Stimulated activated CD8-positive, alpha-beta memory T cell treated with anti-CD3 and anti-CD28 coated beads, Interleukin-4, amount 100 ng/mL, for 4 hours (primary cell): ENCODE results near the gene SPAG6.

Source experiments
- DNase-seq, 2 donors: peaks; one replicate each; pipeline ENCODE4 v3.0.0-alpha.2; 2020; ENCODE audit warnings: low read depth in 2 of 2, low spot score in 1 of 2

Gene SPAG6

DNA sequence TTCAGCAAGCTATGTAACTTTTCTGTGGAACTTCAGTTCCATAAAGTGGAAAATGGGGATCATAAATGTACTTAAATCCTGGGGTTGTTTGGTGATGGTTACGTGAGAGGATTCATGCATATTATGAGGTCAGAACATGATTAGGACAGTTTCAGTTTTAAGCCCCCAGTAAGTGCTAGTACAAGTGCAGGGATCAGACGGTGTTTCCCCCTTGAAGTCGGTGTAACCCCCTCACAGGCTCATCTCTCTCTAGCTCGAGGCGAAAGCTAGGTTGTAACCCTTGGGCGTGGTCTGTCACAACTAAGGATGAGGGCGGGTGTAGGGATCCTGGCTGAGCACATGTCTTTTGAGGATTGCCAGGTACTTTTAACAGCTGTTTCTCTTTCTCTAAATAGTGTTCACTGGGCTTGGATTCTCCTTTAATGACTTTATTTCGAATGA, 84.7 kb downstream of the SPAG6 start:
- DNase-seq, result no peak

DNA sequence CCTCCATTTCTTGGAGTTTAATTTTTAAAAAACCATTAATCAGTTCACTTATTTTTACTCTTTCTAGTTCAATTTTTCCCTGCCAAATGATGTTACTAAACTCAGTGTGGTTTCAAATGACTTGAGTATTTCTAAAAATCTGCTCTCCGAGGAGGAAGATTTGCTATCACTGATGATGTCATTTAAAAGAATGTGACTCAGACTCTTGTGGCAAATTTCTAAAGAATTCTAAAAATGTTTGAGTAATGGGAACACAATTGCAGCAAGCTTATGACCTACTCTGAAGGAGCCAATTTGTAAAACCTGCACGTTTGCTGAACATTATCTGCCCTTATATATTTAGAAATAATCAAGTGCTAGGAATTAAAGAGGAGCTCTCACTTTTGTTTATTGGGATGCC, 88.6 kb downstream of the SPAG6 start:
- DNase-seq, result no peak

DNA sequence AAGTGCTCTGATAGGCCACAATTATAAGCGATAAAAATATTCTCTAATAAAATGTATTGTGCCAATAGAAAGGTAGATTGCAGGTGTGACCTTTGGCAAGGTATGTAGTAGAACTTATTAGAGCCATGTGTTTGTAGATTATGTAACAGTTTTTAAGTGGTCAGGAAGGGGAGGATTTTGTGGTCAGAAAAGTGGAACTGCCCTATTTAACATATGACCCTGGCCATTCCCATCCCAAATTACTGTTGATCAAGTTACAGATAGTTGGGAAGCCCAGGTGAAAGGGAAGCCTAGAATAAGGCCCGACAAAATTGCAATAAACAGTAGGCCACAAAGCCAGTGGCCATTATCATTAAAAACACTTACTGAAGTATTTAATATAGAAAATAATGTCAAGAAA, 89.2 kb downstream of the SPAG6 start:
- no peak for DNase-seq

DNA sequence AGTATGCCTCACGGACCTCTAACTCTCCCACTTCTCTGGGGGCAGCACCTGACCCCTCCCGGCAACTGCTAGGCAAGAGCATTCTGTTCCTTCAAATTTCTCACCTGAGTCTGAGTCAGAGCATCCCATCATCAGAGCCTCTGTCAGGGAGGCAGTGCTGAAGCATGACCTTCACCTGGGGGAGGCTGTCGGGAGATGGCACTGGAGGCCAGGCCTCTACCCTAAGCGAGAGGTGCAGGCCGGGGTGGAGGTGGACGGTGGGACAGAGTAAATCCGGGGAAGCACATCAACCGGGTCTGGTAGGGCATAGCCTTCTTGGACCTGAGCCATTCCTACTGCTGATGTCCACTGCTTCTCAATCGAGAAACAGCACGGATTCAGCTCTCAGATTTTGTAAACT, 90.4 kb downstream of the SPAG6 start:
- no peak for DNase-seq

DNA sequence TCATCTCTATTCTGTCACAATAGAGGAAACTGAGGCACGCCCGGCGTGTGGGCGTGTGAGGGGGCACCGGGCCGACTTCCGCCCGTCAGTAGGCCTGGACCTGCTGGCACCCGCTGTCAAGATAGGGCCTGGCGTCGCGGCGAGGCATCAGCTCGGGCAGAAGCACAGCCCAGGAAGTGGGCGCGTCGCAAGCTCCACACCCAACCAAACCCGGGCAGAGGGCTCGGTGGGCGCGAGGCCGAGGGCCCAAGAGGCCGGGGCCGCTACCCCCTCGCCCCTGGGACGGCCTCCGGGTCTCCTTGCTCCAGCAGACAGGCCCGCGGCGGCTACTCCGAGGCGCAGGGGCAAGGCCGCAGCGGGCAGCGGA, 91.2 kb downstream of the SPAG6 start:
- DNase-seq, result peak in 1 of 2 donors; percentile 32

DNA sequence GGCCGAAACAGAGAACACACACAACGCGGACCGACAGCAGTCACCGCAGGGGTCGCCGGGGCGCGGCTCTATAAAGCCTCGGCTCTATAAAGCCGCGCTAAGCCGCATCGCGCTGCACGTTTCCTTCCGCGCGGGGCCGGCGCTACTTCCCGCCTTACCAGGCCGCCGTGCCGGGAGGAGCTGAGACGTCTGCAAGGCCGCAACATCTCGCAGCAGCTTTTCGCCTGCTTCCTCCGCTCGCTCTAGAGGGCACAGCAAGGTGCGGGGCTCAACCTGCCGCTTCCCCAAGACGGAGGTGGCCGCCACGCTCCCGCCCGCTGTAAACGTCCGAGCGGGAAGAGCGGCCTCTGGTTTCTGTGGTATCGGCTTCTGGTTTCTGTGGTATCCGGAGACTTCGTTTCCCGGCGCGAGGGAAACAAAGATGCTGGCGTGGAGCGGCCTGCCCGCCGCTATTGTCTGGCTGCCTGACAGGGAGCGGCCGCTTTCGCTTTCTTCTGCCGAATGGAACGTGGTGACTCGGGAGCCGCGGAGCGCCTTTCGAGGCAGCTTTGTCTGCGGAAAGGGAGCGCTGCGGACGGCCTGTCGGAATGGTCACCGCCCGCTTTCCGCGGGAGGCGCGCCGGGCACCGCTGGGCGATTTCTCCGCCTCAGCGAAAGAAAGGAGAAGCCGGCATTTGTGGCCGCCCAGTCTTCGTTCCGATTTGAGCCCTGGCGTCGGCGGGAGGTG, 91.8 kb downstream of the SPAG6 start:
- peak; percentile 71 to 83 for DNase-seq

DNA sequence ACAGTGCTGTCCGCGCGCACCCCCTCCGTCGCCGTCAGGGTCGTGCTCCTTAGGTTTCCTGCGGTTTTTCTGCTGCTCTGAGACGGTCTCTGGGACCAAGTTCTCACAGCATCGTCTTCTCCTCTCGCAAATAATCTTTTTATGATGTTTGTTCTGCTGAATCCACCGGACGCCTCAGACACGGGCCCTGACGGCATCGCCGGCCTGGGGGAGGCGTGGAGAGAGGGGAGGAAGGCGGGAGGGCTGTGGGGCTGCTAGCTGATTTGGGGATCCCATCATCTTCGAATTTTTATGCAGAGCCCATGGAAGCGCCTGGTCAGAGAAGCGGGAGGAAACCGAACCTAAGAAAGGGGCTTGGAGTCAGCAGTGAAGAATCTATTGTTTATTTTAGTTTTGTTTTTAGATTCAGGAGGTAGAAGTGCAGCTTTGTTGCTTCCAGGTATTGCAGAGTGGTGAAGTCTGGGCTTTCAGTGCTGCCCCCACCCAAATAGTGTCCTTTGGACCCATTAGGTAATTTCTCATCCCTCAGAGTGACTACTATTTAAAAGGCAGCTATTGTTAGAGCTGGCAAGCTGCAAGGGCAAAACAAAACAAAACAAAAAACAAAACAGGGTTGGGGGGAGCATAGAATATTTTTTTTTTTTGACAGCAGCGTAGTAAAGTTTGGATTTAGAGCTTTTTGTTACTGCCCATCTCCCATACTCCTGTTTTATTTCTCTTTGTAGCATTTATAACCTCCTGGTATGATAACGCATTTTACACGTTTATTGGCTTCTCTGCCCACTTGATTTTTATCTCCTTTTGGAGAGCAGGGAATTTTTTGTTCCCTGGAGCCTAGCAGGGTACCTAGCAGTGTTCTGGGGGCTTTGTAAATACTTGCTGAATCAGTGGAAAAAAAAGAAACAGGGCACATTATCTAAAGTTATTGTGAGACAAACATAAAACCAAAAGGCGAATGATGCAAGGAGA, 92.6 kb downstream of the SPAG6 start:
- no peak for DNase-seq

DNA sequence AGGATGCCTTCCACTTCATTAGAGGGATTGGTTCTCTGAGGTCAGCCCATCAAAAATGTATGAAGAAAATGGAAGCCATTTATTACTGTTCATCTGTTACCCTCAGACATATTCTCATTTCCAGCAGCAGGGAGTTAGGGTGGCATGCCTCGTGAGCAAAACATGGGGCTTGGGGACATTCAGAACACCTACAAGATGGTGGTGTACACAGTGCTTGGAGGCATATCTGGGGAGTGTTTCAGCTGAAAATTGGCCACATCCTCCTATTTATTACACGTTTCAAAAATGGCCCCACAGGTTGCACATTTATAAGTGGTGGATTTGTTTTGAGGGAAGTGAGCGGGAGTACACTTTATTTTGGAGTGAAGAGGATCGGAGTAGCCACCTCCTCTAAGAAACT, 93.4 kb downstream of the SPAG6 start:
- DNase-seq, result no peak

DNA sequence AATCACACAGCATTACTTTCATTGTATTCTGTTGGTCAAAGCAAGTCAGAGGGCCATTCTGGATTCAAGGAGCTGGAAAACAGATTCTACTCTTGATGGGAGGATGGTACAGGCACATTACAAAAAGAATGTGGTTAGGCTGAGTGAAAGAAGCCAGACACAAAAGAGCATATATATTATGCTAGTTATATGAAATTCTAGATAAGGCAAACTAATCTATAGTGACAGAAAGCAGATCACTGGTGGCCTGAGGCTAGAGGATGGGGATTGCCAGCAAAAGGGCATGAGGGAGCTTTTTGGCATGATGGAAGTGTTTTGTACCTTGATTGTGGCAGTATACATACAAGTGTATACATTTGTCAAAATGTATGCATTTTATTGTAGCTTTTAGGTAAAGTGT, 96.8 kb downstream of the SPAG6 start:
- no peak for DNase-seq

DNA sequence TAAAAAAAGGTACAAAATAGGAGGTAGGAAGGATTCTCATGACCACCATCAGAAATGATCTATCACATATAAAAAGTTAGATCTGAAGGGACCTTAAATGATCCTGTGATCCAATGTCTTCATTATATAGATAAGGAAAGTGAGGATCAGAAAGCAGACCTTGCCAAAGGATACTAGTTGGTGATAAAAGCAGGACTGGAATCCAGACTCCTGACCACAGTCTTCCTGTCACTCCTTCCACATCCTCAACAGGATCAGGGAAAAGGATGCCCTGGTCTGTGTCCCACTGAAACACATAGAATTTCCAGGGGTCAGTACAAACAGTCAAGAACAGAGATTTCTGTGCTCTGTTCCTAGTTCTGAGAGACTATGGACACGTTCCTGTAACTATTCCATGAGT, 97.2 kb downstream of the SPAG6 start:
- no peak for DNase-seq

DNA sequence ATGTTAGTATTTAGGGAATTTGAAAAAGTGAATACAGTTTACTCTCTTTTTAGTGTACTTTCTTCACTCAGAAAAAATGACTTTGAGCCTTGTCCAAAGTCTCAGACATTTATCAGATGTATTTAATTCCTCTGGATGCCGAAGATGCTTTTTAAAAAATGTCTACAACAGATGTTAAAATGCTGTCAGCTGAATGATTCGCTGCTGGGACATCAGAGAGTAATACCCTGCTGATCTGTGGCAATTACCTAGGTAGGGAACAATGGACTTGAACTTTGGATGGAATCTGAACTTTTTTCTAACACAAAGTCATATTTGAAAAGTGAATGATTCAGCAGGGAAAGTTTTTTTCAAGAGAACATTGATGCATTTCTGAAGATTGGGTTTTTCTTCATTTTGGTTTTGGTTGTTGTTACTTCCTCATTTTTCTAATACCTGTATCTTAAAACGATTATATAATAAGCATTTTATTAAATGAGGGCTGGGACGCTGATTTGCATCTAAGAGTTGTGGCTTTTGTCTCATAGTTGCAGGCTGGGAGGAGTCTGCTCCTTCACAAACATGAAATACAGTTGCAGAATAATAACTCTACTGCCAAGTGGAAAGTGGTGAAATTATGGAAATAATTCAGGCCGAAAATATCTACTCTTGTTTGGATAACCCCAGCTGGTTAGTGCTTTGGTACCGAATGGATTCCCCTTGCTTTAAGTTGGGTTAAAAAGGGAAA, 98.0 kb downstream of the SPAG6 start:
- DNase-seq, result no peak

DNA sequence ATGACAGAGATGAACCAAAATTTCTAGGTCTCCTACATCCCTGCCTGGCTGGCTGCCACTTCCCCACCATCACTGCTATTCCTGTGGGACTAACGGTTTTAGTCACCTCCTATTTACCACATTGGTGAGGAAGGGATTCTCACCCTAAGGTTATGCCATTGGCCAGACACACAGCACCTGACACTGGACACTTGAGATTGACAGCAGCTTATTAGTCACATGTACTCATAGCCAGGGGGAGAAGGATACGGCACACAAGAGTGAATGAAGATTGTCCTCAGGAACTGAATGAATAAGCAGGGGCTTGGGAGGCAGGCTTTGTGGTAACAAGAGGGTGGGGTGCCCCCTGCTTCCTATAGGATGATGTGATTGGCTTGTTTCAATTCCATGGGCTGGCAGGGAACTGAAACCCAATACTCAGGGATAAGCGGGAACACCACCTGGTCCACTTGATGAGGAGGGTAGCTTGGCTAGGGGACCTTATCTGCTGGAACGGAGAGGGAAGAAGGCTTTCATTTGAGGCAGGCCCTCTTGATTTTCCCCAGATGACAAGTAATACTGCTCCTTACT, 99.0 kb downstream of the SPAG6 start:
- DNase-seq, result no peak

DNA sequence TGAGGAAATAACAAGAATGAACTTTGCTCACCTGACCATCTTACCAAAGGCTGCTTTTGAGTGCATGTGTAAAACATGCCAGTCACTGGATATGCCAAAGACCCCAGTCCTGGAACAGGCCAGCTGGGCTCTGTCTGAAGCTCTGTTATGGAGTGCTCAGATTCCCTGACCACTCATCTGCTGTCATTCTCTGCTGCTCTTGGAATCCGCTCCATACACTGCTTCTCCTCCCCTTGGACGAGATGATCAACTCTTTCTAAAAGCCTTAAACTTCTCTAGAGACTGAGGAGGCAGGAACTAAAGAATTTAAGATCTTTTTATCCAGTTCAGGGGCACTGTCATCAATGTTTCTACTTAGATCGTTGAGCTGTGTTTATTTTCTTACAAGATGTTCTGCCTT, 100.2 kb downstream of the SPAG6 start:
- no peak for DNase-seq

DNA sequence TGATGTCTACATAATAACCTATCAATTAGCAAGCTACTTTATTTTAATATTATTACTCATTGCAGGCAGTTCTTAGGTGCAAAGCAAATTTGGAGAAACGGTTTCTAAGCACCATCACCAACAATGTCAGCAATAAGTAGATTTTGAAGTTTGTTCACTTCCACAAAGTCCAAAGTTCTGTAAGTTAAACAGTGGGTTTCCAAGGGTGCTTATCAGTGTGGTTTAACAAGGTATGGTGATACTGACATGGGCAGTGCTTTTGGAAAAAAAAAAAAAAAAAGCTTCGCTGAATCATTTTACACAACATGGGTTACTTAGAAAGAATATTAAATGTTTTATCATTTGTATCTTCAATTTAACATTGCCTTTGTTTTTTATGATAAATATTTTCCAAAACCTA, 101.8 kb downstream of the SPAG6 start:
- no peak for DNase-seq

DNA sequence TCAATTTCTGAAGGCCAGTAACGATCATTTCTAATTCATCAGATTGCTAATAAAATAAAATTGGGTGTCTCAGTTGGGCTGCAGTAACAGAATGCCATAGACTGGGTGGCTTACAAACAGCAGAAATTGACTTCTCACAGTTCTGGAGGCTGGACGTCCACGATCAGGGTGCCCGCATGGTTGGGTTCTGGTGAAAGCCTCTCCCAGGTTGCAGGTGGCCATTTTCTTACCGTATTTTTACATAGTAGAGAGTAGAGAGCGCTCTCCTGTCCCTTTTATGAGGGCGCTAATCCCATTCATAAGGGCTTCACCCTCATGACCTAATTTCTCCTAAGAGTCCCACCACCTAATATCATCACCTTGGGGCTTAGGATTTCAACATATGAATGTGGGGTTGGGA, 106.0 kb downstream of the SPAG6 start:
- no peak for DNase-seq

DNA sequence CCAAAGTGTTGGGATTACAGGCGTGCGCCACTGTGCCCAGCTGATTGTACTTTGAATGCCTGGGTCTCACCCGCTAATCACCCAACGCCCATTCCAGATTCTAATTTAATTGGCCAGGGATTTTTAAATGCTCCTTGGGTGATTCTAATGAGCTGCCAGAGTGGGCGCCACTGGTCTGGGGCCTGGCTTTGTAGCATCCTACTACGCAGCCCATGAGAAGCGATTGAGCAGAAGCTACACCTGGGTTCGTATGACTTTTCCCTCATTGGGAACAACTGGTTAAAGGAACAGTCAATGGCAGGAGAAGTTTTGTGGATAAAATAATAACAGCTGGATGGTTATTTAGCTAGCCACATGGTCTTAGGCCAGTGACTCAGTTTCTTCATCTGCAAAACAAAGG, 108.0 kb downstream of the SPAG6 start:
- DNase-seq, result no peak

DNA sequence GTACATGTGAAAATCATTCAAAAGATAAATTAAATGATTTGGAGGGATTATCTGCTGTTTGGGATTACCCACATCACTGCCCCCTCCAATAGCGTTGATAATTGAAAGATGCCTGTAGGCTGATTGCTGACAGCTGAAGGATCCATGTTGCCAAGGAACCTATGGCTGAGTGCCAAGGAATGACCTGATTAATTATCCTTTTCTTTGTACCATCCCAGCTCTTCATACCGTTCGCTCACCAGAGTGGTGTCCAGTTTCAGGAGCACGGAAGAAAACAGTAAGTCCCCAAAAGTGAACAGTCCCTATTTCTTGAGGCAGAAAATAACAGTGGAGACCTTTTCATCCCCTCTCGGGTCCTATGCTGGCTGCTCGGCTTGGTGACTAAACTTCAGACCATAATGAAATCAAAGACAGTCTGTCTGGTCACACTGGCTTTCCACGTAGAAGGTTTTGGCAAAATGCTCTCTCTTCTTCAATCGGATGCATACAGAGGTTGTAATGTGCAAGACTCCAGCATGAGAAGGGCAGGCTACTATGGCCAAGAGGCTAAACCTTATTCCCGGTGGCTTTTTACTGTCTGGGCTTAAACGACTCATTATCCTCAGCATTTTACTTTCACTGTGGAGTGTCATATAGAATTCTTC, 108.8 kb downstream of the SPAG6 start:
- DNase-seq, result no peak

DNA sequence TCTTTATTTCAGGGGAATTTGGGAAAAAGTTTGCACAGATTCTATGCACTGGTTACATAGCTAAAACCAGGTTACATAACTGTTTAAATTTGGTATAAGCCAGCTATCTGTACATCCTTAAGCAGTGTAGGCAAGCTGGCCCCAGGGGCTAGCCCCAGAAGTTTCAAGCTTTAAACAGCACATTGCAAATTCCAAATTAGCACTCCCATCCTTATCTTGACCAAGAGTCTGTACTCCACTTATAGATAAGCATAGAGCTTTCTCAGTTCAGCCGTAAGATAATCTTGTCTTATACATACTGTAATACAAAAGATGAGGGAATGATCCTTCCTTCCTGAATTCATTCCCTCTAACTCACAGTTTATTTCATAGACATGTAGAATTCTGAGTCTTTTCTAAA, 109.3 kb downstream of the SPAG6 start:
- no peak for DNase-seq

DNA sequence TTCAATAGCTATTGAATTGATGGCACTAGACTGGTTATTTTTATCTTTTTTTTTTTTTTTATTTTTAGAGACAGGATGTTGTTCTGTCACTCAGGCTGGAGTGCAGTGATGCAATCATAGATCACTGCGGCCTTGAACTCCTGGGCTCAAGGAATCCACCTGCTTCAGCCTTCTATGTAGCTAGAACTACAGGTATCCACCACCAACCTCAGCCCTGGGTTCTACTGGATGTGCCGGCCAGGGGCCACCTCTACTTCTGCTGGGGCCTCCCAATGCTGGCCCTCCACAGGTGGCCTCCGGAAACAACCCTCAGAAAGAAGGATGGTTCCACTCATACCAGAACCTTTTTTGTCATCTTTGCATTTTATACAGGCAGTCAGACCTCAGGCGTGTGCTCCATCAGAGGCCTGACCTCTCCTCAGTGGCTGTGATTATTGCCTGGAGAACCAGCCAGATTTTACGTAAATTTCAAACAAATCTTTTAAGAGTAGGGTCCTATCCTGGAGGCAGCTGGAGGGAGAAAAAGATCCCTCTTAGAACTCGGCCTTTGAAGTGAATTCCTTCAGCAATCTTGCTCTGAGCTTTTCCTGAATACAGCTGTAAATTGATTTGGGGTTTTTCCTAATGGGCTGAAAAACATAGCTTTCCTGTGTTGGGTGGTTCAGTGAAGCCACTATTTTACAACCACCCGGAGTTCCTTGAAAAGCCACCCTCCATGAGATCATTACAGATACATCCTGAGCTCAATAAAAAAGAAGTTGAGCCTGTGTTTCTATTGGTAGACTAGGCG, 110.0 kb downstream of the SPAG6 start:
- DNase-seq, result no peak

DNA sequence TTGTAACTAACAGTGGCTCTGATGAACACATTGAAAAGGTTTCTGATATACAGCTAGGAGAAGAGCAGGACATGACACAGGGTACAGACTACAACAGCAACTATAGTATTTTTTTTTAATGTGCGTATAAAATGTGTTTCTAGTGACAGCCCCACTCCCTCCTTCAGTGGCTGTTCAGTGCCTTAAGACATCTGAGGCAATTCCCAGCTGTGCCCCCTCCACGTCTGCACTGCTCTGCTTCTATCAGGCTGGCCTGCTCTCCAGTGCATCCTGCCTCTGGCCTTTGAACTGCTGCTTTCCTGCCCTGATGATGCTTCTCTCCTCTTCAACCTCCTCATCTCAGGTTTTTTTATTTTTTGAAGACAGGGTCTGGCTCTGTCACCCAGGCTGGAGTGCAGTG, 111.2 kb downstream of the SPAG6 start:
- DNase-seq, result no peak
